HG03103 (cell line): ENCODE results near the gene NAGPA.

Source experiments
- ATAC-seq: cut with Tn5 transposase; IDR thresholded peaks from one replicate; pipeline ENCODE4 v1.9.1; 2021; ENCODE audit warnings: low read depth; ENCODE audit not compliant: unreplicated experiment

The NAGPA gene

DNA sequence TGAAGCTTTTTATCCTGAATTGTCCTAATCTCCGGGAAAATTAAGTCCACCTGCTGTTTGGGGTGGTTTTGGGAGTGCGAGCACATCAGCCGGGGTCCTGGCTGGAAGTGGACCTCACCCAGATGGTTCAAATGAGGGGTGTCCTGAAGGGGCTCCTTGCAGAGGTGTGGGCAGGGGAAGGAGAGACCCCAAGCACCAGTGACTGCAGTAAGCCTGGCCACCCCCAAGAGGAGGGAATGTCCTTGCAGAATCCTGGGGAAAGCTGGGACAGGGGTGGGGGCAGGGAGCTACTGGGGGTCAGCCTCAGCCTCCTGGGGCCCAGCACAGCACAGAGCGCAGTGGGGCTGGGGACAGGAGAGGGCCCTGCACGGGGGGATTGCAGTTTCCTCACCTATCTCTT, 29.4 kb downstream of the NAGPA start:
- no peak for ATAC-seq

DNA sequence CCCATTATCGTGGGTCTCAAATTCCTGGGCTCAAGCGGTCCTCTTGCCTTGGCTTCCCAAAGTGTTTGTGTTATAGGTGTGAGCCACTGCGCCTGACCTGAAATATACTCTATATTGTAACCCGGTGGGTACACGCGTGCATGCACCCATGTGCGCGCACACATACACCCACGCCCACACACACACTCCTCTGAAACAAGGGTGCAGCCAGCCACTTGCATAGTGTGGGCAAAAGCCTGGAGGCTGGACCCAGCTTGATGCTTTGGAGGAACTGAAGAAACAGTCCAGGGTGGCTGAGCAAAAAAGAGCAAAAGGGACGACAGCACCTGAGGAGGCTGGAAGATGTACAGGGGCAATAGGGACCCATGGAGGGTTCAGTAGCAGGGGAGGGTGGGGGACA, 29.9 kb downstream of the NAGPA start:
- no peak for ATAC-seq

DNA sequence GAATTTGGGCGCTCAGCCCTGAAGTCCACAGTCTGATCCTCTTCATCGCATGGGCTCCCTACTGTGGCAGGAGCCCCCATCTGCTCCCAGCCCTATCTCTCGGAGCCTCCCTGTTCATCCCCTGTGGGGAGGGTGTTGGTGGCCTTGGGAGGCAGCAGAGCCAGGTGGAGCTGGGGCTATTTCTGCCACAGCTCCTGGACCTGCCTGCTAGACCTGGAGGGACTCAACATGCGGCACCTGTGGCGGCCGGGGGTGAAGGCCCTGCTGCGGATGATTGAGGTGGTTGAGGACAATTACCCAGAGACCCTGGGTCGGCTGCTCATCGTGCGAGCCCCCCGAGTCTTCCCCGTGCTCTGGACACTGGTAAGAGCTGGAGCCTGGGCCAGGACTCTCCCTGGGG, 30.5 kb downstream of the NAGPA start:
- no peak for ATAC-seq

DNA sequence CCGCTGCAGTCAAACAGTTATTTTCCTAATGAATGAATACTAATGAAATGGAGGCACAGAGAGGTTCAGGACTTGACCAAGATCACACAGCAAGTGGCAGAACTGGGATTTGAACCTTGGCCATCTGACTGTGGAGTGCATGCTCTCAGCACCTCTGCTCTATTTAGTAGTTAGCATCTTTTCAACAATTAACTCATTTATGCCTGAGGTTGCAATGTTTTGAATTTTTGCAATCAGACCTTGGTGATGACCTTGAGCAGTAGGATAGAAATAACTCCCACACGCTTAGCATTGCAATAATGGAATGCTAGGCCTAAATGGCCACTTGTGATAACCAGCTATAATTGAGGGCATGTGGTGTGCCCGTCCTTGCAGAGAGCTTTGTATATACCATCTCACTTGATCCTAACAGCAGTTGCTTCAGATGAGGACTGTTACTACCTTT, 31.0 kb downstream of the NAGPA start:
- ATAC-seq: no peak

DNA sequence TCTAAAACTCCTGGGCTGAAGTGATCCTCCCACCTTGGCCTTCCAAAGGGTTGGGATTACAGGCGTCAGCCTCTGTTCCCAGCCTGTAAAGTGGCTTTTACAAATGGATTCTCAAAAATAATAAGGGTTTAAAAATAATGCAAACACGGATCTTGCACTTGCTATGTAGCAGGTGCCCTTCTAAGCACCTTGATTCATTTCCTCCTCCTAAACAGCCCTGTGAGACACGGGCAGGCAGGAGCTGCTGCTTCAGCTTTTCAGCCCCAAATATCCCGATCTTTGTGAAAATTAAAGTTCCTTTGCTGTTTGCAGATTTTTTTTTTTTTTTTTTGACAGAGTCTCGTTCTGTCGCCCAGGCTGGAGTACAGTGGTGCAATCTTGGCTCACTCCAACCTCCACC, 31.7 kb downstream of the NAGPA start:
- no peak for ATAC-seq

DNA sequence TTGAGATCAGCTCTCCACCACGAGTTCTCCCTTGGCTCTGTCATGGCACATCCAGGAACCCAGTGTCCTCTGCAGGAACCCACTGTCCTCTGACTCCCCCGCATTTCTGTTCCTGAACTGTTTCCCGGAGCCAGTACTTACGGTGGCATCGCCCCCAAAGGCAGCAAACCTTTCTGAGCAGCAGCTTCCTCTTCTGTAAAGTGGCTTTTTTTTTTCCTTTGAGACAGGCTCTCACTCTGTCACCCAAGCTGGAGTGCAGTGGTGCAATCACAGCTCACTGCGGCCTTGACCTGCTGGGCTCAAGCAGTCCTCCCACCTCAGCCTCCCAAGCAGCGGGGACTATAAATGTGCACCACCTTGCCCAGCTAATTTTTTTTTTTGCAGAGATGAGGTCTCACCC, 32.2 kb downstream of the NAGPA start:
- no peak for ATAC-seq

DNA sequence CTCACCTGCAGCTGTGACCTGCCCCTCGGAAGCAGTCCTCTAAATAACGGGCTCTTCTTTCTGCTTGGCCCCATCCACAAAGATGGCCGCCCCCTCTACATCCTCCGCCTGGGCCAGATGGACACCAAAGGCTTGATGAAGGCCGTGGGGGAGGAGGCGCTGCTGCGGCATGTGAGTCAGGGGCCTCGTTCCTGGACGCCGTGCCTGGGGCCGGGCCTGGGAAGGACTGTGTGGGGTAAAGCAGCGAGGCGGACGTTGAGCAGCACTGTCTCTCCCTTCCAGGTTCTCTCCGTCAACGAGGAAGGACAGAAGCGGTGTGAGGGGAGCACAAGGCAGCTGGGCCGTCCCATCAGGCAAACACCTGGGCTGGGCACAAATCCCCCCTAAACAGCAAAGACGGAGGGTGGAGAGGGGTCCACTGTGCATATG, 33.1 kb downstream of the NAGPA start:
- ATAC-seq: no peak

DNA sequence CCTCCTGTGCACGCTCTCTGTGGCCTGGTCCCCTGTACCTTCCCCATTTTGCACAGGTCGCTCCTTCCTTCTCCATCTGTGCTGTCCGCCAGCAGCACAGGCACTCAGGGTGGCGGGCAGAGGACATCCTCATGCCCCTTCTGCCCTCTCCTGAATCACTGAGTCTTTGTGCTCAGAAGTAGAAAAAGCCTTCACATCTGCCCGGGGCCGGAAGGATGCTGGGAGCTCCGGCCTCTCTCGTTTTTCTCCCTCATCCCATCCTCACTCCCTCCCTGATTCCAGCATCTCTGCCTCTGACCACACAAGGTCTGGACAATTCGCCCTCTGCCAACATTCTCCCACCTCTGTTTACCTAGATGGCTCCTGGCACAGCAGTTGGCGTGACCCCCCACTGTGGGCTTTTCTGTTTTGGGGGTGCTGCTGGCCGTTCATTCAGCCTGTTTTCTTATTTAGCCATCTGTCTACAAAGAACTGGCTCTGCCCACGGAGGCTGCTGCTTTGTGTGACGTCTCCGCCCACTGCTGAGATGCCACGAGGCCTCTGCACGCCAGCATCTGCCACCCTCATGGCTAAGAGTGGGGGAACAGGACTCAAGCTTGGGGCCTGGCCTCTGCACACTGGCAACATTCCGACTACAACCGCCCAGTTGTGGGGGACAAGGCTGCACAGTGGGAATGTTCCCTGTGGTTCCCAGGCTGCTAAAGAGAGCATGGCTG, 38.9 kb downstream of the NAGPA start:
- ATAC-seq: no peak

DNA sequence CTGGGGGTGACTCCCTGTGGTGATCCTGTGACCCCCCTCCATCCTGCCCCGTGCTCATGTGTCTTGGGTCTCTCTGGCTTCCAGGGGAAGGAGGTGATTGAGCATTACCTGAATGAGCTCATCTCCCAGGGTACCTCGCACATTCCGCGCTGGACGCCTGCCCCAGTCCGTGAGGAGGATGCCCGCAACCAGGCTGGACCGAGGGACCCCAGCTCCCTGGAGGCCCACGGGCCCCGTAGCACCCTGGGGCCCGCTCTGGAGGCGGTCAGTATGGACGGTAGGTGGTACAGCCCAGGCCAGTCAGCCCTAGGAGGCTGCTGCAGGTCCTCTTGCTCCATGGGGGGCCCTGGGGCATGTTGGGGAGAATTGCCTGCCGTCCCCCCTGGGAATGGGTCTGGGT, 42.0 kb downstream of the NAGPA start:
- ATAC-seq: no peak

DNA sequence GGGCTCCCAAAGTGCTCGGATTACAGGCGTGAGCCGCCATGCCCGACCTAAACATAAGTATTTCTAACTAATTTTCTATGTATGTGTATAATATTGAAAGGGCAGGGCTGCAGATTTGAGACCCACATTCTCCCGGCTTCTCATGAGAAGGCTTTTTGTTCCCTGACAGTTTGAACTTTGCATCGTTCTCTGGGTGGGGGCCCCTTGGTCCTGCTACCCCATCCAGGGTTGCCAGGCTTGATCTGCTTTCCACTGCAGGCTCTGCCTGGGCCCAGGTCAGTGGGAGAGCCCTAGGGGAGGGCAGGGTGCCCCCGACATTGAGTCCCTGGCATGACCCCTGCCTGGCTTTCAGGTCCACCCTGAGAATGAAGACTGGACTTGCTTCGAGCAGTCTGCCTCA, 43.3 kb downstream of the NAGPA start:
- ATAC-seq: no peak

DNA sequence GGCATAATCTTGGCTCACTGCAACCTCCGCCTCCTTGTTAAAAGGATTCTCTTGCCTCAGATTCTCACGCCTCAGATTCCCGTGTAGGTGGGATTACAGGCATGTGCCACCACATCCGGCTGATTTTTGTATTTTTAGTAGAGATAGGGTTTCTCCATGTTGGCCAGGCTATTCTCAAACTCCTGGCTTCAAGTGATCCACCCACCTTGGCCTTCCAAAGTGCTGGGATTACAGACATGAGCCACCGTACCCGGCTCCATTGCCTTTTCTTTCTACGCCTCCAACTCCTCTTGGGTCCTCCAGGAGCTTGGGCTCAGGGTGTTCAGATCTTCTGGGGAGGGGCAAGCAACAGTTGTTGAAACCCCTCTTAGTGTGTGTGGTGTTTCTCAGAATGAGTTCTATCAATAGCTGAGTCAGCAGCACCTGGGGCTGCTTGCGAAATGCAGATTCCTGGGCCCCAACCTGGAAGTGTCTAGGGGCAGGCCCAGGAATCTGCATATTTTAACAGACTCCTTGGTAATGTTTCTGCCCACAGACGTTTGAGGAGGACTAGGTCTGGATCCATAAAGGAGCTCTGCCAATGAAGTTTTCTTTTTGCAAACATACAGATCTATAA, 44.2 kb downstream of the NAGPA start:
- no peak for ATAC-seq

DNA sequence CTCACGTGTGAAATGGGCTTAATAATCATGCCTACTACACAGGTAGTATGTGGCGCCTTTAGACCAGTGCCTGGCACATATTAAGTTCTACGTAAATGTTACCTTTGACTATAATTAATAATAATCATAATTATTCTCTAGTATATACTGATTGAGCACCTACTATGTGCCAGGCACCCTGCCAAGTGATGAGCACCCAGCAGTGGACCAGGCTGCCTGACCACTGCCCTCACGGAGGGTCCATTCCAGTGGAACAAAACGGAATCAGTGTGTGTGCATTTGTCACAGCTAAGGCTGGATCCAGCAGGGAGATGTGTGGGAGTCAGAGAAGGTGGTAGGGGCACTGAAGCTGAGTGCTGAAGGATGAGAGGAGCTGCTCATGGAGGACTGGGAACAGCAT, 45.1 kb downstream of the NAGPA start:
- ATAC-seq: no peak

DNA sequence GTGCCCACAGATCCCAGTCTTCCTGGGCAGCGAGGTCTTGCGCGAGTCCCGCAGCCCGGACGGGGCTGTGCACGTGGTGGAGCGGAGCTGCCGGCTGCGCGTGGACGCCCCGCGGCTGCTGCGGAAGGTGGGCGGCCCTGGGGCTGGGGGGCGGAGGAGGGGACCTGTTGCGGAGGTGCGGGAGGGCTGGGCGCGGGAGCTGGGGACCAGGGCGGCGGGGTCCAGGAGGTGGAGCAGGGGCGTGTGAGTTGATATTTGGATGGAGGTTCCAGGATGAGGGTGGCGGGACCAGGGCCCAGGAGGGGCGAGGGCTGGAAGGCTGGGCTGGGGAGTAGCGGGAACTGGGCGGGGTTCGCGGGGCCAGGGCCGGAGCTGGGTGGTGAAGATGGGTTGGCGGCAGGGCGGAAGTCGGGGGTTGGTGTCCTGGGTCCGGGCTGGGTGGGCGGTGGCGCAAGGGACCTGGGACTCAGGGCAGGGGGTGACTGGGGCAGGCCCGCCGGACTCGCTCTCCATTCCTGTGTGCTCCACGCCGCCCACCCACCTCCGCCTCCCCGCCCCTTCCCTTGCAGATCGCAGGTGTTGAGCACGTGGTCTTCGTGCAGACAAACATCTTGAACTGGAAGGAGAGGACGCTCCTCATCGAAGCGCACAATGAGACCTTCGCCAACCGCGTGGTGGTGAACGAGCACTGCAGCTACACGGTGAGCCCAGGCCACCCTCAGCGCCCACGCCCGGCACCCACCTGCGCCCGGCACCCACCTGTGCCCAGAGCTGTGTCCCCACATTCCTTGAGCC, 46.0 kb downstream of the NAGPA start:
- ATAC-seq: no peak

DNA sequence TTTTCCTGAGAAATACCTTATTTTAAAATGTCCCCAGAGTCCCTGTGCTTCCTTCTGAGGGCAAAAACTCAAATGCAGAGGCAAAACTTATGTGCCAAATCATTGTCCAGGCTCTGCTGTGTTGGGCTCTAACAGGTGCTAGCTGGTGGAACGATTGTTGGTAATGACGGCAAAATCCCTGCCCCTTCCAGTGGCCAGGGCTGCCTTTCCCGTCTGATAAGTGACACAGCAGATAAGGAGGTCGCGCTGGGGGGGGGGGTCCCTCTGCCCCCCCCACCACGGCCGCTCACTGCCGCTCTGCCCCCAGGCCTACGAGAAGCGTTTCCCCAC, 46.5 kb downstream of the NAGPA start:
- no peak for ATAC-seq

DNA sequence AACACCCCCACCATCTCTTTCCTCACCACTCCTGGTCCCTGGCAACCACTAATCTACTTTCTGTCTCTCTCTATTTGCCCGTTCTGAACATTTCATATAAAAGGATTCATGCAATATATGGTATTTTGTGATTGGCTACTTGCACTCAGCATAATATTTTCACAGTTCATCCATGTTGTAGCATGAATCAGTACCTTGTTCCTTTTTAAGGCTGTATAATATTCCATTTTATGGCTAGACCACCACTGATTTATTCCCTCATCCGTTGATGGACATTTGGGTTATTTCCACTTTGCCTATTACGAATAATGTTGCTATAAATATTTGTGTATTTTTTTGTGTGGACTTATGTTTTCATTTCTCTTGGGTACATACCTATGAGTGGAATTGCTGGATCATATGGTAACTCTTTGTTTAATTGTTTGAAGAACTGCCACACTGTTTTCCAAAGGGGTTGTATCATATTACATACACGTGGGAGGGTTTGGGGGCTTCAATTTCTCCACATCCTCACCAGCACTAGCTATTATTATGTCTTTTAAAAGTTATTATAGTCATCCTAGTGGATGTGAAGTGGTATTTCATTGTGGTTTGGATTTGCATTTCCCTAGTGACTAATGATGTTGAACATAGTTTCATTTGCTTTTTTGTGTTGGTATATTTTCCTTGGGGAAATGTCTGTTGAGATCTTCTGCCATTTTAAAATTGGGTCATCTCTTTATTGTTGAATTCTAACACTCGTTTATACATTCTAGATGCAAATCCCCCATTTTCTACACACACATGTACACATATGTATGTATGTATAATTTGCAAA, 49.4 kb downstream of the NAGPA start:
- ATAC-seq: no peak

DNA sequence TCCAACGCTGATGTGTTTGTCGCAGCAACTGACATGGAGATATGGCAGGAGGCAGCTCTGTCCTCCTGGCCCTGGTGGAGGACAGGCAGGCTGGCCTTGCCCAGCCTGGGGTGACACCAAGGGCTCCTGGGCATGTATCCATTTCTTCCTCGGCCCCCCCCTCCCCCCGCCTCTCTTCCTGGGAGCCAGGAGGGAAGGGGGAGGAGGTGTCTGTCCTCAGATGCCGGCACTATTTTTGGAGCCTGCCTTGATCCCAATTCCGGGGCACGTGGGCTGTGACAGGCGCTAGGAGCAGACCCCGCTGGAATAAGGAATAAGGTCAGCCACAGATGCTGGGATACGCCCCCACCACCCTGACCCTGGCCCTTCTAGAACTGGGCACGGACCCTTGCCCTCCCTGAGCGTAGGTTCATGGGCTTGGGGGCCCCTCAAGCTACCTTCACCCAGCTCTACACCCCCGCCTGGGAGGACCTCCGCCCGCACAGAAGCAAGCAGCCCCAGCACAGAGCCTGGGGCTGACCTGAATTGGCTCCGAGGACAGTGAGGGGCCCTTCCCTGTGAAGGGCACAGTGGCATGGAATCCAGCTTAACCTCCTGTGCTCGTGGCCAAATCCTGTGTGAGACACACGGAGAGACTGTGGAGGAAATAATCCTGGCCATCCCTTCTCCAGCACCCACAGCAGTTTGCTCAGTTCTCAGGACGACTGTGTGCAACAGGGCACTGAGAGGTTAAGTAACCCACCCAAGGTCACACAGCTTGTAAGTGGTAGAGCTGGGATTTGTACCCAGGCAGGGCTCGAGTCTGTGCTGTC, 51.5 kb downstream of the NAGPA start:
- ATAC-seq: no peak

DNA sequence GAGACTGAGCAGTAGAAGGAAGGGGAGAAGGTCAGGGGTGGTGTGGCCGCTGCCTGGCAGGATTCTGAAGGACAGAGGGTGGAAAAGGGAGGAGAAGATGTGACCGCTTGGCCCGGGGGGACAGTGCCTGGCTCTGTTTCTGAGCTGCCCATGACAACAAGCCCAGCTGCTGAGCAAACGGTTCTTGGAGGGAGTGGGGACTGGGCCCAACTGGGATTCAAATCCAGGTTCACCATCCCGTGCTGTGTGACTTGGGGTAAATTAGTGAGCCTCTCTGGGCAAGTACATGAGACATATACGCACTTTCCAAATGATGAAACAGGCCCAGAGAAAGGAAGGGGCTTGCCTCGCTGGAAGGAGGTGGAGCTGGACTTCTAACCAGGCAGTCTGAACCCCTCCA, 52.3 kb downstream of the NAGPA start:
- no peak for ATAC-seq

DNA sequence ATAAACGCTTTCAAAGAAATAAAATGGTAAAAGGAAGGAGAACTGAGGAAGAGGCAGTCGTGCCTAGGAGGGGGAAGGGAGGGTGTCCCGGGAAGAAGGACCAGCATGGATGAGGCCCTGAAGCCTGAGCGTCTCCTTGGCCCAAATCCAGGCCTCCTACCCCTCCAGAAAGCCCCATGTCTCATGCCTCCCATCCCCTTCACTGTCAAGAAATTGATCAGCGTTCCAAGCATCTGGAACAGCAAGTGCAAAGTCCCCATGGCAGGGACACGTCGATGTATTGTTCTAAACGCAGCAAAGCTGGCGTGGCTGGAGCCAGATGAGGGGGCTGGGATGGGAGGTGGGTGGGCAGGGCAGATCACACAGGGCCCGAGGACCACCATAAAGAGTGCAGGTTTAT, 53.0 kb downstream of the NAGPA start:
- ATAC-seq: no peak

DNA sequence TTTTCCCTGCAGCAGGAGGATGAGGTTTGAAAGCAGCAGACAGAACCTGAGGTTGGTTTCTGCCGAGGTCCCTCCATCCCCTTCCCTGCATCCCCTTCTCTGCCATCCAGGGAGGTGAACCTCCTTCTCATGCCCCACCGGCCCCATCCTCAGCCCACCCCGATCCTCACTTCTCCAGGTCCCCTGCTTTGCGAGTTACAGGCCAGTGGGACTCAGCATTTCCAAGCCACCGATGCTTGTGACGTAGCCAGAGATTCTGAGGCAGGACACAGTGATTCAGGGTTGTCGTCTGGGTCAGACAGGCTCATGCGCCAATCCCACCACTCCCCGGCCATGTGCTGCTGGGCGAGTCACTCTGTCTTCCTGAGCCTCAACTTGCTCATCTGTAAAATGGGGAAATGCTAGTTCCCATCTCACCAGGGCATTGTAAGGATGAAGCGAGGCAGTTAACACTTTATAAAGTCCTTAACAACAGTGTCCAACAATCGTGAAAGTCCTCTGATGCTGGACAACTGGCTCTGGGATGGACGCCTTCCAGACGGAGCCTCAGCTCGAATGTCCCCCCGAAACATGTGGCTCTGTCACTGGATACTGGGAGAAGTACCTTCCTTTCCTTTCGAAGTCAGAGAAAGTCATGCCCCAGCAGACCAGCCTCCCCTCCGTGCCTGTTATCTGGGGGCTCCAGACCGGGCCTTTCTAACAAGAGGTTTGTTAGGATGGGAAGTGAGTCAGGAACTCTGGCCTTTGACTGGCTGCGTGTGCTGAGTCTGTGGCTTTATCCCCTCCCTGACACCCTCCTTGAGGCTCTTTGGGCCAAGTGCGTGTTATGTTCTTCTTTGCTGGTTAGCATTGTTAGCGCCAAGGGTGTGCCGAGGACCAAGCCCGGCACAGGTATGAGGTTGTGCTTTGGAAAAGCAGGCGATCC, 53.7 kb downstream of the NAGPA start:
- no peak for ATAC-seq
